Activated CD4-positive, alpha-beta memory T cell treated with anti-CD3 and anti-CD28 coated beads, Interleukin-2, amount 10 ng/mL, durations not matched to agents 7 days and 5 days (primary cell): ENCODE results near the gene P4HTM. TPM values are rescaled to one million over a fixed set of nuclear protein-coding genes. Genes with fewer than 3 reads are reported as not detected.

Experiments used
- CTCF ChIA-PET: fragments of 350-600 bp; sonication (Branson Sonifier 250); formaldehyde crosslinking; loops from one replicate; lab custom pipeline; 2021; ENCODE audit warnings: antibody characterized with exemption, inconsistent platforms; lab: Charles Lee
- POLR2A ChIA-PET: fragments of 350-600 bp; sonication (Branson Sonifier 250); formaldehyde crosslinking; loops from one replicate; lab custom pipeline; 2021; ENCODE audit warnings: antibody characterized with exemption; lab: Charles Lee
- DNase-seq: peaks from one replicate; pipeline ENCODE4 v3.0.0-alpha.2; 2020
- H3K27ac Mint-ChIP-seq: one replicate; pipeline ENCODE4 v1.8.0; 2021; ENCODE audit warnings: mild to moderate bottlenecking, mixed read lengths
- H3K27me3 Mint-ChIP-seq: one replicate; pipeline ENCODE4 v1.8.0; 2021; ENCODE audit warnings: mixed read lengths
- H3K36me3 Mint-ChIP-seq: one replicate; pipeline ENCODE4 v1.8.0; 2021; ENCODE audit warnings: low read depth, mixed read lengths
- H3K4me1 Mint-ChIP-seq: one replicate; pipeline ENCODE4 v1.8.0; 2021; ENCODE audit warnings: mixed read lengths
- H3K4me3 Mint-ChIP-seq: one replicate; pipeline ENCODE4 v1.8.0; 2021; ENCODE audit warnings: mild to moderate bottlenecking, mixed read lengths
- H3K9me3 Mint-ChIP-seq: one replicate; pipeline ENCODE4 v1.8.0; 2021; ENCODE audit warnings: mixed read lengths
- total RNA-seq, 2 experiments: library from RNA; stranded (reverse); gene quantifications; one replicate each; pipeline ENCODE4 v1.2.3, GENCODE V29; 2021

Gene P4HTM
- total RNA-seq, 2 experiments from 2014 or later, result 48.4 to 49.9 TPM

GRCh38 chr3:49013738-49014660 is 24.0 kb downstream of the P4HTM start:
- Mint-ChIP-seq H3K36me3 (peaks cover 38% of the 10 kb centered on the region), H3K9me3 (no peaks in the 10 kb centered on the region), H3K4me1 (peaks cover 37% of the 10 kb centered on the region), H3K27ac (no peak overlapping the region), H3K27me3 (no peaks in the 10 kb centered on the region), H3K4me3 (no peak overlapping the region)
- DNase-seq, result peak; percentile 59
- CTCF ChIA-PET, result interaction anchor here (1.1 to 2.4 kb wide), 4 partner anchors 7 to 26 kb away, joined by 3 to 16 read pairs (median 6); partner anchors contain the start of gene P4HTM
- POLR2A ChIA-PET, result interaction anchor here (2.0 to 15.9 kb wide), 3 partner anchors 7 to 80 kb away, joined by 10 to 190 read pairs (median 41); partner anchors contain the start of genes NDUFAF3, P4HTM and QRICH1

GRCh38 chr3:49015072-49015471 is 25.0 kb downstream of the P4HTM start:
- Mint-ChIP-seq H3K9me3 (no peaks in the 10 kb centered on the region), H3K27ac (no peak overlapping the region), H3K36me3 (peaks cover 35% of the 10 kb centered on the region), H3K4me1 (peaks cover 40% of the 10 kb centered on the region), H3K4me3 (no peak overlapping the region), H3K27me3 (no peaks in the 10 kb centered on the region)
- POLR2A ChIA-PET, result interaction anchor here (2.0 to 15.9 kb wide), 3 partner anchors 8 to 79 kb away, joined by 10 to 309 read pairs (median 190); partner anchors contain the start of genes P4HTM, QRICH1 and WDR6
- no peak for DNase-seq
- CTCF ChIA-PET, result interaction anchor here (1.6 to 9.4 kb wide), 3 partner anchors 25 to 27 kb away, joined by 8 to 95 read pairs (median 16); partner anchors contain the start of gene P4HTM

- Mint-ChIP-seq H3K4me3 (no peak overlapping the region), H3K36me3 (peaks cover 42% of the 10 kb centered on the region), H3K4me1 (peaks cover 41% of the 10 kb centered on the region), H3K27ac (peak overlapping the region; percentile 19), H3K27me3 (no peaks in the 10 kb centered on the region), H3K9me3 (no peaks in the 10 kb centered on the region)
- ChIA-PET CTCF (interaction anchor here (9.4 kb wide), 1 partner anchor 26 kb away, joined by 95 read pairs; the partner anchor contains the start of gene P4HTM), POLR2A (interaction anchor here (5.9 to 15.9 kb wide), 3 partner anchors 9 to 27 kb away, joined by 55 to 309 read pairs (median 190); partner anchors contain the start of genes IMPDH2, P4HTM and WDR6)
- no peak for DNase-seq
Measured at GRCh38 chr3:49015765-49016164, 25.7 kb downstream of the P4HTM start.

GRCh38 chr3:49016414-49017228 is 26.6 kb downstream of the P4HTM start:
- peaks cover 43% of the 10 kb centered on the region for H3K4me1 Mint-ChIP-seq
- no peaks in the 10 kb centered on the region for H3K9me3 Mint-ChIP-seq
- H3K4me3 Mint-ChIP-seq, result no peak overlapping the region
- H3K27ac Mint-ChIP-seq, result peak overlapping the region; percentile 62
- CTCF ChIA-PET, result interaction anchor here (1.1 to 9.4 kb wide), 6 partner anchors 9 to 580 kb away, joined by 3 to 117 read pairs (median 6); partner anchors contain the start of genes IMPDH2, P4HTM, QRICH1 and WDR6
- no peaks in the 10 kb centered on the region for H3K27me3 Mint-ChIP-seq
- POLR2A ChIA-PET, result interaction anchor here (0.9 to 15.9 kb wide), 7 partner anchors 9 to 924 kb away, joined by 3 to 309 read pairs (median 12); partner anchors contain the start of genes IMPDH2, NICN1, P4HTM and QRICH1
- H3K36me3 Mint-ChIP-seq, result peaks cover 43% of the 10 kb centered on the region
- no peak for DNase-seq

GRCh38 chr3:49017229-49017970 is 27.4 kb downstream of the P4HTM start:
- no peaks in the 10 kb centered on the region for H3K27me3 Mint-ChIP-seq
- peaks cover 36% of the 10 kb centered on the region for H3K36me3 Mint-ChIP-seq
- peaks cover 40% of the 10 kb centered on the region for H3K4me1 Mint-ChIP-seq
- H3K9me3 Mint-ChIP-seq, result no peaks in the 10 kb centered on the region
- peak overlapping the region; percentile 62 for H3K27ac Mint-ChIP-seq
- CTCF ChIA-PET, result interaction anchor here (0.5 to 9.4 kb wide), 7 partner anchors 9 to 581 kb away, joined by 3 to 117 read pairs (median 6); partner anchors contain the start of genes IMPDH2, P4HTM, QRICH1 and WDR6
- POLR2A ChIA-PET, result interaction anchor here (0.9 to 15.9 kb wide), 8 partner anchors 9 to 411 kb away, joined by 3 to 309 read pairs (median 8); partner anchors contain the start of genes IMPDH2, NICN1, P4HTM and PRKAR2A
- no peak for DNase-seq
- peak overlapping the region; percentile 98 for H3K4me3 Mint-ChIP-seq

- Mint-ChIP-seq H3K36me3 (peaks cover 39% of the 10 kb centered on the region), H3K27me3 (no peaks in the 10 kb centered on the region), H3K27ac (peak within 1 kb of the TSS; percentile 98), H3K4me3 (peak within 1 kb of the TSS; percentile 98), H3K9me3 (no peaks in the 10 kb centered on the region), H3K4me1 (peaks cover 44% of the 10 kb centered on the region)
- ChIA-PET CTCF (interaction anchor here (0.5 to 9.4 kb wide), 7 partner anchors 9 to 98 kb away, joined by 3 to 117 read pairs (median 6); partner anchors contain the start of genes IMPDH2, P4HTM, QRICH1 and WDR6), POLR2A (interaction anchor here (1.1 to 15.9 kb wide), 9 partner anchors 8 to 301 kb away, joined by 3 to 309 read pairs (median 12); partner anchors contain the start of genes IMPDH2, IP6K2, P4HTM and PRKAR2A)
- DNase-seq, result peak; percentile 70
Measured at GRCh38 chr3:49017971-49018706, 28.1 kb downstream of the P4HTM start, which contains the start of gene DALRD3. DALRD3 (minus strand) TSS chr3:49018580; CDS start chr3:49018564, 16 bp downstream.

- DNase-seq, result no peak
- Mint-ChIP-seq H3K4me3 (peak overlapping the region; percentile 98), H3K9me3 (no peaks in the 10 kb centered on the region), H3K36me3 (peaks cover 38% of the 10 kb centered on the region), H3K27ac (peak overlapping the region; percentile 98), H3K27me3 (no peaks in the 10 kb centered on the region), H3K4me1 (peaks cover 47% of the 10 kb centered on the region)
- ChIA-PET POLR2A (interaction anchor here (1.9 to 15.9 kb wide), 5 partner anchors 10 to 301 kb away, joined by 4 to 309 read pairs (median 99); partner anchors contain the start of genes IMPDH2, IP6K2, P4HTM and QRICH1), CTCF (interaction anchor here (1.0 to 9.4 kb wide), 5 partner anchors 11 to 75 kb away, joined by 3 to 117 read pairs (median 7); partner anchors contain the start of genes IMPDH2, P4HTM, QRICH1 and WDR6)
Measured at GRCh38 chr3:49018707-49019006, 28.6 kb downstream of the P4HTM start.

GRCh38 chr3:49019941-49020329 is 29.9 kb downstream of the P4HTM start:
- peak overlapping the region; percentile 98 for H3K4me3 Mint-ChIP-seq
- POLR2A ChIA-PET, result interaction anchor here (1.0 to 15.9 kb wide), 18 partner anchors 8 to 396 kb away, joined by 3 to 309 read pairs (median 10); partner anchors contain the start of genes ARIH2, CELSR3, IMPDH2 and IP6K2
- peak overlapping the region; percentile 98 for H3K27ac Mint-ChIP-seq
- peaks cover 56% of the 10 kb centered on the region for H3K4me1 Mint-ChIP-seq
- CTCF ChIA-PET, result interaction anchor here (0.6 to 9.4 kb wide), 5 partner anchors 9 to 334 kb away, joined by 3 to 117 read pairs (median 7); partner anchors contain the start of genes IMPDH2, P4HTM and WDR6
- H3K9me3 Mint-ChIP-seq, result no peaks in the 10 kb centered on the region
- H3K36me3 Mint-ChIP-seq, result peaks cover 44% of the 10 kb centered on the region
- H3K27me3 Mint-ChIP-seq, result no peaks in the 10 kb centered on the region
- DNase-seq, result no peak

GRCh38 chr3:49020330-49021212 is 30.5 kb downstream of the P4HTM start:
- Mint-ChIP-seq H3K27me3 (no peaks in the 10 kb centered on the region), H3K36me3 (peaks cover 44% of the 10 kb centered on the region), H3K4me3 (peak overlapping the region; percentile 98), H3K27ac (peak overlapping the region; percentile 98), H3K9me3 (no peaks in the 10 kb centered on the region), H3K4me1 (peaks cover 59% of the 10 kb centered on the region)
- ChIA-PET POLR2A (interaction anchor here (0.6 to 15.9 kb wide), 31 partner anchors 8 to 584 kb away, joined by 3 to 309 read pairs (median 7); partner anchors contain the start of genes ARIH2, CELSR3, IMPDH2 and IP6K2), CTCF (interaction anchor here (0.6 to 9.4 kb wide), 10 partner anchors 7 to 334 kb away, joined by 3 to 117 read pairs (median 6); partner anchors contain the start of genes IMPDH2, P4HTM, USP19 and WDR6)
- peak; percentile 57 for DNase-seq
